ENCODE measurements around the gene FGA.

Gene FGA

GRCh38 chr4:154615211-154615610, 24.7 kb upstream of the FGA start:
- no peak overlapping the region for H3K4me3 ChIP-seq (ENCODE audit: low read length)
- TF ChIP-seq, protein P1, sequence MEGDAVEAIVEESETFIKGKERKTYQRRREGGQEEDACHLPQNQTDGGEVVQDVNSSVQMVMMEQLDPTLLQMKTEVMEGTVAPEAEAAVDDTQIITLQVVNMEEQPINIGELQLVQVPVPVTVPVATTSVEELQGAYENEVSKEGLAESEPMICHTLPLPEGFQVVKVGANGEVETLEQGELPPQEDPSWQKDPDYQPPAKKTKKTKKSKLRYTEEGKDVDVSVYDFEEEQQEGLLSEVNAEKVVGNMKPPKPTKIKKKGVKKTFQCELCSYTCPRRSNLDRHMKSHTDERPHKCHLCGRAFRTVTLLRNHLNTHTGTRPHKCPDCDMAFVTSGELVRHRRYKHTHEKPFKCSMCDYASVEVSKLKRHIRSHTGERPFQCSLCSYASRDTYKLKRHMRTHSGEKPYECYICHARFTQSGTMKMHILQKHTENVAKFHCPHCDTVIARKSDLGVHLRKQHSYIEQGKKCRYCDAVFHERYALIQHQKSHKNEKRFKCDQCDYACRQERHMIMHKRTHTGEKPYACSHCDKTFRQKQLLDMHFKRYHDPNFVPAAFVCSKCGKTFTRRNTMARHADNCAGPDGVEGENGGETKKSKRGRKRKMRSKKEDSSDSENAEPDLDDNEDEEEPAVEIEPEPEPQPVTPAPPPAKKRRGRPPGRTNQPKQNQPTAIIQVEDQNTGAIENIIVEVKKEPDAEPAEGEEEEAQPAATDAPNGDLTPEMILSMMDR (conservative IDR thresholded peaks at IDR 0.05; ENCODE audit: low read length): no peak
- DNase-seq (ENCODE audit: low read depth): no peak

- no peak for DNase-seq (ENCODE audit: low read depth)
- TF ChIP-seq, protein P1 (conservative IDR thresholded peaks at IDR 0.05; ENCODE audit: low read length): no peak
- no peak overlapping the region for H3K4me3 ChIP-seq (ENCODE audit: low read length)
Observed at GRCh38 chr4:154614306-154614705, 23.8 kb upstream of the FGA start.

GRCh38 chr4:154612472-154613414, 22.2 kb upstream of the FGA start, which contains the start of gene FGG:
FGG (minus strand) TSS chr4:154612656; CDS start chr4:154612609, 47 bp downstream.
- H3K4me3 ChIP-seq (ENCODE audit: low read length): no peak within 1 kb of the TSS
- TF ChIP-seq, protein P1 (conservative IDR thresholded peaks at IDR 0.05; ENCODE audit: low read length): no peak
- DNase-seq (ENCODE audit: low read depth): no peak

DNA sequence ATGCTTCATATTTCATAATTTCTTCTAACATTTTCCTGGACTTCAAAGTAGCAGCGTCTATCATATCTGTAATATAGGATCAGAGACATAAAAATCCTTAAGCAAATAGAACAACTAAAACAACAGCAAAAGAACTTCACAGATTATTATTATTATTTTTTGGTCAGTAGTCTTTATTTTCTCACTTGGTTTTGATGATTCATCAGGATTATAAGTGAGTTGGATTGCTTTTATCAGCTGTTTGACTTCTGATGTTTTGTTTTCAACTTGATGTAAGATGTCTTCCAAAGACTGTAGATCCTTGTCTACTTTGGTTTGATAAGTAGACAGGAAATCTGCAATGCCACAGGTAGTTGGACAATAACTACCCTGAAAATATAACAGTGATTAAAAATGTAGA, 21.3 kb upstream of the FGA start:
- no peak for DNase-seq (ENCODE audit: low read depth)
- TF ChIP-seq, protein P1 (conservative IDR thresholded peaks at IDR 0.05; ENCODE audit: low read length): no peak
- no peak overlapping the region for H3K4me3 ChIP-seq (ENCODE audit: low read length)

DNA sequence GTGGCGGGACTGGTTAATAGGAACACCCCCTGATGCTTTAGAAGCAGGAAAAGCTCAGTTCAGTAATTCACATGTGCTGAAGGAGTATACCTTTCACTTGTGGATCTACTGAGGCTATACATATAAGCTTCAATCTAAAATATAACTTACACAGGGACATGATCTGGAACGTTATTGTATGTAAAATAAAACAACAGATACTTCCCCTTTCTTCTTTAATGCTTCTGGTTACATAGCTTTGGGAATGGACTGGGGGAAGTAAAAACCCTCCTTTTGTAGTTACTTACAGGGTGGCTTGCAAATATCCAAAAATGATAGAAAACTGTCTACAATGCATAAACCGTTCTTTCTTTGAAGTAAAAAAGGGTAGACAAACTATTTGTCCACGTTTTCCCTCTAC, 20.0 kb upstream of the FGA start:
- H3K4me3 ChIP-seq (ENCODE audit: low read length): no peak overlapping the region
- DNase-seq (ENCODE audit: low read depth): no peak
- TF ChIP-seq, protein P1 (conservative IDR thresholded peaks at IDR 0.05; ENCODE audit: low read length): no peak

GRCh38 chr4:154609532-154609931, 19.0 kb upstream of the FGA start:
- no peak for DNase-seq (ENCODE audit: low read depth)
- no peak overlapping the region for H3K4me3 ChIP-seq (ENCODE audit: low read length)
- TF ChIP-seq, protein P1 (conservative IDR thresholded peaks at IDR 0.05; ENCODE audit: low read length): no peak
